Stimulated activated CD8-positive, alpha-beta memory T cell treated with anti-CD3 and anti-CD28 coated beads, Interleukin-15, amount 100 ng/mL, for 4 hours (primary cell): ENCODE results near the gene PINLYP.

Source experiments
- DNase-seq, 2 donors: peaks; one replicate each; pipeline ENCODE4 v3.0.0-alpha.2; 2020; ENCODE audit warnings: low read depth in 2 of 2

PINLYP gene

GRCh38 chr19:43628646-43629326, 53.2 kb downstream of the PINLYP start:
- no peak for DNase-seq

GRCh38 chr19:43631491-43631890, 55.9 kb downstream of the PINLYP start:
- DNase-seq = no peak
